GM19240 (cell line): ENCODE data around the gene PTX4.
"Not testable (repeated sequence)": the region's sequence is repeated elsewhere in the genome, so short reads cannot be mapped to it uniquely, and the experiment has no call there.

Source experiments
- DNase-seq: peaks from one replicate; pipeline ENCODE4 v3.0.0; 2011; ENCODE audit warnings: low spot score; ENCODE audit not compliant: insufficient read length

PTX4 gene

GRCh38 chr16:1444730-1445517 lies 43.8 kb downstream of the PTX4 start:
- DNase-seq = no peak

DNA sequence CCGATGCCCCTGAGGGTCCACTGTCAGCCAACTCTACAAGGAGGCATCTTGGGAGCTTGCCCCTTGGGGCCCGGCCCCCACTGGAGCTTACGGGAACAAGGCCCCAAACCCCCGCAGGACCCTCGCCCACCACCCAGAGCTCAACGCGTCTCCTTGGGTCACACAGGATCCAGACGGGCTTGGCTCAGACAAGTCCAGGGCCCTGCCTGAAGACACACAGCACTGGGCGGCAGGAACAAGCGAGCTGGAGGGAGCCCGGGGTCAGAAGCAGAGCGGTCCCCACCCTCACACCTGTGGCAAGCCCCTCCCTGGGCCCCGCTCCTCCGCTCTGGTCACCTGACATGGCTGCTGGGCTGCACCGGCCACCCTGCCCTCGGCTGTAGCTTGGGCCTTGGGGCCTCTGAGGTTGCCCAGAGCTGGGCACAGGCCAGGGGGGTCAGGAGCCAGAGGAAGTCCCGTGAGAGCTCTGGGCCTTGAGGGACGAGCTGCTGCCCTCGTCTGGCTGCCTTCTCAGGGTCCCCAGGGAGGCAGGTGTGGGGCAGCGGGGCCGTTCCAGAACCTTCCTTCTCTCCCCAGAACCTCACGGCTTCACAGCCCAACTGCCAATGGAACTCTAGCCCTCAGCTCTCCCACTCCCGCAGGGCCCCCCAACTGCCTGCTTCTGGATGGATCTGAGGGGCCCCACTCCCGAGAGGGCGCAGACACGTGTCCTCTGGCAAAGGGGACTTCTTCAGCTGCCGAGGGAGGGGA lies 44.6 kb downstream of the PTX4 start, which contains the start of gene CCDC154:
CCDC154 (minus strand) TSS at position 577 of the 750 bp plus-strand sequence; CDS start at position 343, 234 bp downstream.
- no peak for DNase-seq

GRCh38 chr16:1443403-1443973 lies 45.3 kb downstream of the PTX4 start:
- DNase-seq = no peak

DNA sequence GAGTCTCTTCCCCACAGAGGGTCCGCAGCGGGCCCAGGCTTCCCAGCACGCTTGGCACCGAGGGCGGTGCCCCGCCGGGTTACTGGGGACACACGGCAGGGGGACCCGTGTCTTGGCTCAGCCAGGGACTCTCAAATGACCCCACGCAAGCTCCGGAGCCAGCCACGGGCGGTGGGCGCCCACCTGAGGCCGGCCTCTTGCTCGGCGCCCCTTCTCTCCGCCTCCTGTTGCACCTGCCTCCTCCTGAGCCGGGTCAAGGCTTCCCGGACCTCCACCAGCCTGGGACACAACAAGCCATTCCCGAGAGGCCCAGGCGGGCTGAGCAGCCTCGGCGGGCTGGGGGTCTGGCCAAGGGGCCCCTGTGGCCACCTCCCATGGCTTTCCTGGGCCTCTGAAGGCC lies 46.0 kb downstream of the PTX4 start:
- DNase-seq = no peak

DNA sequence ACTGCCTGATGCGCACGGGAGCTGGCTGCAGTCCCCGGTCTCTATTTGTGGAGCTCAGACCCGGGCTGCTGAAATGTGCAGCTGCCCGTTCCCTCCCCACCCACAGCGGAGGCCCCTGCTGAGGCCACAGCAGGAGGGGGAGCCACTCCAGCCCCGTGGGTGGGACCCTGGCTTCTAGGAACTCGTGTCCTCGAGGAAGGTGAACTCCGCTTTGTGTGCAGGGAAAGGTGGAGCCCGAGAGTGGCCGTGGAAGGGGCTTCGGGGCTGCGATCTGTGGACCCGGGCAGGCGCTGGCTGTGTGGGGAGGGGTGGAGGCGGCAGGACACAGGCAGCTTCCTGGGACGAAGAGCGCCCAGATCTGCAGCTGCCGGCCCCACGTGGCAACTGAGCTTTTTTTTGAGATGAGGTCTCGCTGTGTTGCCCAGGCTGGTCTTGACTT lies 47.3 kb downstream of the PTX4 start:
- no peak for DNase-seq

DNA sequence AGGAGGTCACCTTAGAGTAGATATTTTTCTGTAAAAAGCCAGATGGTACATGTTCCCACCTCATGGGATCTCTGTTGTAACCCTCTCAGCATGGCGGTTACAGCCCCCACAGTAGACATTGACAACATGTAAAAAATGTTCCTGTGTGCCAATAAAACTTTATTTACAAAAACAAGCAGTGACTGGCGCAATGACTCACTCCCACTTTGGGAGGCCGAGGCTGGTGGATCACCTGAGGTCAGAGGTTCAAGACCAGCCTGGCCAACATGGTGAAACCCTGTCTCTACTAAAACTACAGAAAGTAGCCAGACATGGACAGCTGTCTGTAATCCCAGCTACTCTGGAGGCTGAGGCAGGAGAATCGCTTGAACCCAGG lies 49.1 kb downstream of the PTX4 start:
- not testable (repeated sequence) for DNase-seq

DNA sequence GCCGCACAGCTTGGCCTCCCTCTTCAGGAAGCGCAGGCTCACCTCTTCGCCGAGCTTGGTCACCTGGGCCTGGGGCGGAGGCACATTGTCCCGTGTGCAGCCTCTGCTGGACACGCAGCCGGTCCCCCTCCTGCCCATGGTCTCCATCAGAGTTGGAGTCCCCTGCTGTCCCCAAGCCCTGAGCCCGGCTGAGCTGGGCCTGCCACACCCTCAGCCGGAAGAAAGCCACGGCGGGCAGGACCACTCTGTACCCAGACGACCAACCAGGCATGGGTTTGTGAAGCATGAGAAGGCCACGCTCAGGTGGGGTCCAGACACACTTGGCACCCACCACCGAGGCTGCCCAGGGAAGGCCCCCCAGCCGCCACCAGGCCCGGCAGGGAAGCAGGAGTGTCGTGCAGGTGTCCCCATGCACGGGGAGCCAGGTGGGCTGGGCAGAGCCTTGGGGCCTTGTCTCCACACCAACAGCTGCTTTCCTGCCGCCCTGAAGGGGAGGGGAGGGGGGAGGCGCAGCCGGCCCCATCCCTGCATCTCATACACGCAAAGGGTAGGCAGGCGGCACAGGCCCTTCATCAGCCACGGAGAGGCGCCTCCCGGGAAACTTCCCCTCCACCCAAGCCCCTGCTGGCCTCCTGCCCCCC lies 49.6 kb downstream of the PTX4 start:
- no peak for DNase-seq

DNA sequence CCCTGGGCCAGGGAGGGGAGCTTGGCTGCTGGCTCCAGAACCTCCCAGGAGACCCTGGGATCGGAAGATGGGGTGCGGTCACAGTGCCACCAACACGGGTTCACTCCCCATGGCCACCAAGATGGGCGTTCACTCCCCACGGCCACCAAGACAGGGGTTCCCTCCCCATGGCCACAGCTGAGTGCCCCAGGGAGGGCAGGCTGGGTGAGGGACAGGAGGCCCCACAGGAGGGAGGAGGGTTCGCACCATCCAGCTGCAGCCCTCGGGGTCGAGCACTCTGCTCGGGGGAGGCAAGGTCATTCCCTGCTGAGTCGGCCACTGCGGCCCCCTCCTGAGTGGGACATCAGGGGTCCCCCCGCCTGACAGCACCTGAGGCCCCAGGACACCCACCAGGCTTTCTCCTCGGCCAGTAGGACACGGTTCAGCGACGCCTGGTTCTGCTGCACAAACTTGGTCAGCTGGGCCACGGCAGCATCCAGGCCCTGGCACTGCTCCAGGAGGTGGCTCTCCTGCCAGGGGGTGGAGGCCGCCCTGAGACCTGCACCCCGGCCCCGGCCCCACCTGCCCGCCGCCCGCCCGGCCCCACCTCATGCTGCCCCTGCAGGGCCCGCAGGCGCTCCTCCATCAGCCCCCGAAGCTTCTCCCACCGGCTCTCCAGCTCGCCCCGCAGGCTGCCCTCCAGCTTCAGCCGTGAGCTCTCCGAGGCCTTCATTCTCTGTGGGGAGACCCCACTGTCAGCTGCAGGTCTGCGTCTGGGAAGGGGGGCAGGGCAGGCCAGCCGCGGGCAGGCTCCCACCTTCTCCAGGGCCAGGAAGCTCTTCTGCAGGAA lies 50.3 kb downstream of the PTX4 start:
- no peak for DNase-seq

DNA sequence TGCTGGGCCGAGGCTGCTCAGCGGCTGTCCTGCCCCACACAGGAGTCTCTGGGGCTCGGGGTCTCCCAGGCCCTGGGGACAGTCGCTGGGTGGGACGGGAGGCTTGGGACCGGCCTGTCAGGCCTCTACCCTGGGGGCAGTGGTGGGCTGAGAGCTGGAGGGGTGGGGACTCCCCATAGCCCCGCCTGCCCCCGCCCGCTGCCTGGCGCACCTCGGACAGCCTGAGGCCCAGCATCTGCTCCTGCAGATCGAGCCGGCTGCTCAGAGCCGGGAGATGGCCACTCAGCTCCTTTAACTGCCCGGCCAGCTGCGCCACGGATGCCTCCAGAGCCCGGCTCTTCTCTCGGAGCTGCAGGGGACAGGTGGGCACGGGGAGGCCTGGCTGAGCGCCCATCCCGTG lies 51.1 kb downstream of the PTX4 start:
- no peak for DNase-seq

- no peak for DNase-seq
Observed at GRCh38 chr16:1436731-1437355, 51.9 kb downstream of the PTX4 start.

GRCh38 chr16:1435921-1436697 lies 52.6 kb downstream of the PTX4 start:
- no peak for DNase-seq
